Fibroblast of lung (primary cell): ENCODE measurements around the gene TNIK. TPM values are rescaled to one million over a fixed set of nuclear protein-coding genes. Genes with fewer than 3 reads are reported as not detected.

Source experiments
- DNase-seq, 2 donors: peaks; one replicate each; pipeline versions ENCODE4 v3.0.0 to v3.0.0-alpha.2; 2010; ENCODE audit warnings: low read depth in 2 of 2
- H2AFZ ChIP-seq: 2 replicates; pipeline ENCODE4 v1.5.1; 2012; ENCODE audit warnings: low read length, control low read depth, inconsistent platforms
- H3K27ac ChIP-seq: 2 replicates; pipeline ENCODE4 v1.5.1; 2011; ENCODE audit warnings: low read length, control low read depth; ENCODE audit not compliant: insufficient read depth
- H3K27me3 ChIP-seq: 2 replicates; pipeline ENCODE4 v1.5.1; 2011; ENCODE audit warnings: mild to moderate bottlenecking, low read length; ENCODE audit not compliant: control insufficient read depth, insufficient read depth
- H3K36me3 ChIP-seq: 2 replicates; pipeline ENCODE4 v1.5.1; 2011; ENCODE audit warnings: low read length; ENCODE audit not compliant: control insufficient read depth, insufficient read depth
- H3K4me1 ChIP-seq: 2 replicates; pipeline ENCODE4 v1.5.1; 2011; ENCODE audit warnings: low read length; ENCODE audit not compliant: control insufficient read depth, insufficient read depth; ENCODE audit errors: extremely low read depth
- H3K4me2 ChIP-seq: 2 replicates; pipeline ENCODE4 v1.5.1; 2011; ENCODE audit warnings: low read length, control low read depth; ENCODE audit not compliant: insufficient read depth; ENCODE audit errors: extremely low read depth
- H3K4me3 ChIP-seq, 4 experiments: fragments of 200-600 bp in 1 of 4; sonication (generic) in 1 of 4; replicated peaks in 1 of 4; 2 replicates each; pipeline ENCODE4 v1.5.1; 2011 to 2016; ENCODE audit warnings: low read length in 4 of 4, low read depth in 3 of 4, mild to moderate bottlenecking in 3 of 4, control low read depth in 2 of 4, inconsistent platforms in 1 of 4, mixed read lengths in 1 of 4; ENCODE audit not compliant: insufficient read depth in 1 of 4; ENCODE audit errors: control extremely low read depth in 1 of 4
- H3K79me2 ChIP-seq: 2 replicates; pipeline ENCODE4 v1.5.1; 2012; ENCODE audit warnings: mild to moderate bottlenecking, low read length, inconsistent platforms; ENCODE audit not compliant: control insufficient read depth, insufficient read depth
- H3K9ac ChIP-seq: 2 replicates; pipeline ENCODE4 v1.5.1; 2011; ENCODE audit warnings: mild to moderate bottlenecking, low read length, control low read depth; ENCODE audit not compliant: insufficient read depth
- H3K9me3 ChIP-seq: 2 replicates; pipeline ENCODE4 v1.5.1; 2012; ENCODE audit warnings: low read depth, low read length; ENCODE audit not compliant: control insufficient read depth, insufficient read depth
- H4K20me1 ChIP-seq: 2 replicates; pipeline ENCODE4 v1.5.1; 2011; ENCODE audit warnings: low read length; ENCODE audit not compliant: control insufficient read depth, insufficient read depth; ENCODE audit errors: extremely low read depth
- CTCF ChIP-seq, 2 donors: IDR thresholded peaks in 1 of 2; conservative IDR thresholded peaks in 1 of 2; 1 replicate in 1 of 2; 2 replicates in 1 of 2; pipeline ENCODE4 v1.5.1; 2011 to 2012; ENCODE audit warnings: low read length in 2 of 2, control low read depth in 1 of 2, inconsistent platforms in 1 of 2, low read depth in 1 of 2, mild to moderate bottlenecking in 1 of 2
- EZH2 ChIP-seq: IDR thresholded peaks from 2 replicates; pipeline ENCODE4 v1.5.1; 2012; ENCODE audit warnings: low read length, control low read depth, mild to moderate bottlenecking; ENCODE audit errors: missing control alignments
- polyA plus RNA-seq, 2 donors: library from polyadenylated mRNA; depleted of rRNA in 1 of 2; stranded (reverse) in 1 of 2; unstranded in 1 of 2; fragments of >200 nt; gene quantifications; 2 replicates each; pipeline ENCODE4 v1.2.1, GENCODE V29; 2011 to 2012; ENCODE audit warnings: missing spikeins in 1 of 2
- total RNA-seq: library from RNA; depleted of rRNA; stranded (reverse); fragments of >200 nt; gene quantifications from 2 replicates; pipeline ENCODE4 v1.2.1, GENCODE V29; 2014

Gene TNIK
- total and polyA plus RNA-seq, 2 donors (not counting 1 experiment from before 2014, with no cell fraction given) = 13.8 to 39.3 TPM

- H3K79me2 ChIP-seq = peaks cover 13% of the 10 kb centered on the region
- no peak for DNase-seq
- no peak overlapping the region for H3K4me2 ChIP-seq
- no peak overlapping the region for H3K4me3 ChIP-seq
- TF ChIP-seq CTCF (conservative IDR thresholded peaks at IDR 0.05 in 1 of 2, IDR thresholded peaks at IDR 0.05 in 1 of 2; ENCODE audit: low read depth in 1 of 2, low read length in 2 of 2) (no peak), EZH2 (no peak)
- no peak overlapping the region for H3K27ac ChIP-seq
- no peaks in the 10 kb centered on the region for H4K20me1 ChIP-seq
- H3K36me3 ChIP-seq = no peaks in the 10 kb centered on the region
- no peaks in the 10 kb centered on the region for H3K9me3 ChIP-seq
- H3K4me1 ChIP-seq = peaks cover 4% of the 10 kb centered on the region
- H3K27me3 ChIP-seq = no peaks in the 10 kb centered on the region
- no peak overlapping the region for H3K9ac ChIP-seq
- H2AFZ ChIP-seq = no peak overlapping the region
These were observed 58.8 kb downstream of the TNIK start for GRCh38 chr3:171401432-171401831.

GRCh38 chr3:171399842-171400241, 60.4 kb downstream of the TNIK start:
- H3K4me2 ChIP-seq = no peak overlapping the region
- no peak overlapping the region for H3K9ac ChIP-seq
- no peak overlapping the region for H3K27ac ChIP-seq
- TF ChIP-seq CTCF (conservative IDR thresholded peaks at IDR 0.05 in 1 of 2, IDR thresholded peaks at IDR 0.05 in 1 of 2; ENCODE audit: low read depth in 1 of 2, low read length in 2 of 2) = no peak
- TF ChIP-seq EZH2 = no peak
- DNase-seq = no peak
- H3K9me3 ChIP-seq = no peaks in the 10 kb centered on the region
- H3K4me3 ChIP-seq = no peak overlapping the region
- H3K27me3 ChIP-seq = no peaks in the 10 kb centered on the region
- no peaks in the 10 kb centered on the region for H4K20me1 ChIP-seq
- H3K36me3 ChIP-seq = no peaks in the 10 kb centered on the region
- H2AFZ ChIP-seq = no peak overlapping the region
- H3K79me2 ChIP-seq = peaks cover 8% of the 10 kb centered on the region
- peaks cover 4% of the 10 kb centered on the region for H3K4me1 ChIP-seq

GRCh38 chr3:171398343-171398742, 61.9 kb downstream of the TNIK start:
- H3K9me3 ChIP-seq = no peaks in the 10 kb centered on the region
- H3K4me2 ChIP-seq = no peak overlapping the region
- no peak overlapping the region for H3K4me3 ChIP-seq
- H3K36me3 ChIP-seq = no peaks in the 10 kb centered on the region
- TF ChIP-seq EZH2 = no peak
- TF ChIP-seq CTCF (conservative IDR thresholded peaks at IDR 0.05 in 1 of 2, IDR thresholded peaks at IDR 0.05 in 1 of 2; ENCODE audit: low read depth in 1 of 2, low read length in 2 of 2) = no peak
- no peak overlapping the region for H3K9ac ChIP-seq
- H3K79me2 ChIP-seq = peaks cover 8% of the 10 kb centered on the region
- no peaks in the 10 kb centered on the region for H4K20me1 ChIP-seq
- no peak overlapping the region for H3K27ac ChIP-seq
- no peak overlapping the region for H2AFZ ChIP-seq
- H3K4me1 ChIP-seq = peaks cover 5% of the 10 kb centered on the region
- no peak for DNase-seq
- H3K27me3 ChIP-seq = no peaks in the 10 kb centered on the region
